Raji (cell line): Measurements from ENCODE around the gene MB.

Source experiments
- POLR2A ChIP-seq: IDR thresholded peaks from 2 replicates; pipeline ENCODE4 v1.6.1; 2011; ENCODE audit warnings: low read depth, low read length, control low read depth; ENCODE audit not compliant: insufficient read depth

The MB gene

GRCh38 chr22:35593071-35593890 lies 23.8 kb downstream of the MB start:
- TF ChIP-seq POLR2A, result no peak

- TF ChIP-seq POLR2A, result no peak
Observed at GRCh38 chr22:35592418-35592967, 24.6 kb downstream of the MB start.

GRCh38 chr22:35591714-35592417 lies 25.3 kb downstream of the MB start:
- TF ChIP-seq POLR2A, result no peak

- no peak for TF ChIP-seq POLR2A
Observed at GRCh38 chr22:35590634-35591295, 26.4 kb downstream of the MB start.

- no peak for TF ChIP-seq POLR2A
Observed at GRCh38 chr22:35589756-35590093, 27.4 kb downstream of the MB start.

- TF ChIP-seq POLR2A, result no peak
Observed at GRCh38 chr22:35589071-35589755, 27.9 kb downstream of the MB start.

GRCh38 chr22:35587896-35588295 lies 29.2 kb downstream of the MB start:
- TF ChIP-seq POLR2A, result no peak

GRCh38 chr22:35587447-35587870 lies 29.7 kb downstream of the MB start:
- no peak for TF ChIP-seq POLR2A

- TF ChIP-seq POLR2A, result no peak
Observed at GRCh38 chr22:35586771-35587170, 30.4 kb downstream of the MB start.

- no peak for TF ChIP-seq POLR2A
Observed at GRCh38 chr22:35582861-35583670, 34.1 kb downstream of the MB start.

GRCh38 chr22:35582218-35582860 lies 34.8 kb downstream of the MB start:
- TF ChIP-seq POLR2A, result no peak

GRCh38 chr22:35581023-35581413 lies 36.1 kb downstream of the MB start:
- TF ChIP-seq POLR2A, result no peak

- no peak for TF ChIP-seq POLR2A
Observed at GRCh38 chr22:35580351-35581022, 36.6 kb downstream of the MB start.
